PC-9 (cell line): ENCODE data around the gene BSX. TPM values are rescaled to one million over a fixed set of nuclear protein-coding genes. Genes with fewer than 3 reads are reported as not detected.

Experiments used
- BruUV-seq: library from RNA; stranded (reverse); fragments of 400-500 nt; replicated peaks from 2 replicates; lab custom pipeline; 2021; lab: Mats Ljungman, UMichigan
- CTCF ChIA-PET: fragments of 300-600 bp; sonication (Branson Sonifier 250); formaldehyde crosslinking; loops from one replicate; lab custom pipeline; 2022; ENCODE audit warnings: antibody characterized with exemption; lab: Charles Lee
- POLR2A ChIA-PET: fragments of 300-600 bp; sonication (Branson Sonifier 250); formaldehyde crosslinking; loops from one replicate; lab custom pipeline; 2022; ENCODE audit warnings: antibody characterized with exemption; ENCODE audit not compliant: unreplicated experiment; lab: Charles Lee
- DNase-seq, 2 experiments: peaks; one replicate each; pipeline versions ENCODE4 v3.0.0 to v3.0.0-alpha.2; 2015 to 2022; ENCODE audit warnings: mixed read lengths in 1 of 2
- H2AFZ ChIP-seq: fragments of 200-600 bp; sonication (generic); 2 replicates; pipeline ENCODE4 v1.8.1; 2017; ENCODE audit warnings: antibody characterized with exemption
- H3F3A ChIP-seq: fragments of 200-600 bp; sonication (generic); 2 replicates; pipeline ENCODE4 v1.8.1; 2017; ENCODE audit warnings: antibody characterized with exemption, mild to moderate bottlenecking, low read depth; ENCODE audit not compliant: insufficient read depth
- H3K27ac ChIP-seq: fragments of 200-600 bp; sonication (generic); 2 replicates; pipeline ENCODE4 v1.6.1; 2016; ENCODE audit warnings: mixed run types
- H3K27me3 ChIP-seq: fragments of 200-600 bp; sonication (generic); 2 replicates; pipeline ENCODE4 v1.6.1; 2016; ENCODE audit warnings: low read depth, mixed run types; ENCODE audit not compliant: insufficient read depth
- H3K36me3 ChIP-seq: fragments of 200-600 bp; sonication (generic); 2 replicates; pipeline ENCODE4 v1.6.1; 2016; ENCODE audit warnings: low read depth, mixed run types
- H3K4me1 ChIP-seq: fragments of 200-600 bp; sonication (generic); replicated peaks from 2 replicates; pipeline ENCODE4 v1.6.1; 2016; ENCODE audit warnings: mixed run types; ENCODE audit not compliant: insufficient read depth
- H3K4me2 ChIP-seq: fragments of 200-600 bp; sonication (generic); 2 replicates; pipeline ENCODE4 v1.6.1; 2017; ENCODE audit warnings: mixed run types
- H3K4me3 ChIP-seq: fragments of 200-600 bp; sonication (generic); 2 replicates; pipeline ENCODE4 v1.6.1; 2016; ENCODE audit warnings: mixed run types
- H3K79me2 ChIP-seq: fragments of 200-600 bp; sonication (generic); 2 replicates; pipeline ENCODE4 v1.6.1; 2017; ENCODE audit warnings: low read depth, mixed run types
- H3K9me2 ChIP-seq: fragments of 200-600 bp; sonication (generic); 2 replicates; pipeline ENCODE4 v1.8.1; 2017; ENCODE audit warnings: mild to moderate bottlenecking; ENCODE audit not compliant: insufficient read depth
- H3K9me3 ChIP-seq: fragments of 200-600 bp; sonication (generic); 2 replicates; pipeline ENCODE4 v1.8.1; 2016; ENCODE audit warnings: low read depth; ENCODE audit not compliant: insufficient read depth
- H4K20me1 ChIP-seq: fragments of 200-600 bp; sonication (generic); 2 replicates; pipeline ENCODE4 v1.8.1; 2017; ENCODE audit not compliant: insufficient read depth
- EZH2 ChIP-seq: fragments of 200-600 bp; sonication (generic); IDR thresholded peaks from 2 replicates; pipeline ENCODE4 v1.8.0; 2017; ENCODE audit warnings: antibody characterized with exemption, low read depth
- intact Hi-C: fragments of 100-400 bp; cut with micrococcal nuclease; formaldehyde crosslinking; loops from one replicate; pipeline ENCODE4 v1.10.0; 2022; ENCODE audit not compliant: unreplicated experiment
- total RNA-seq: library from RNA; stranded (reverse); gene quantifications from 2 replicates; pipeline ENCODE4 v1.2.3, GENCODE V29; 2021
- TF ChIP-seq, protein P1 (sequence below): fragments of 200-600 bp; sonication (generic); conservative IDR thresholded peaks from 2 replicates; pipeline ENCODE4 v1.6.1; 2017; ENCODE audit warnings: mixed run types, antibody characterized with exemption, mild to moderate bottlenecking, moderate library complexity

Gene BSX
- total RNA-seq, 1 experiment from 2014 or later: not detected

DNA sequence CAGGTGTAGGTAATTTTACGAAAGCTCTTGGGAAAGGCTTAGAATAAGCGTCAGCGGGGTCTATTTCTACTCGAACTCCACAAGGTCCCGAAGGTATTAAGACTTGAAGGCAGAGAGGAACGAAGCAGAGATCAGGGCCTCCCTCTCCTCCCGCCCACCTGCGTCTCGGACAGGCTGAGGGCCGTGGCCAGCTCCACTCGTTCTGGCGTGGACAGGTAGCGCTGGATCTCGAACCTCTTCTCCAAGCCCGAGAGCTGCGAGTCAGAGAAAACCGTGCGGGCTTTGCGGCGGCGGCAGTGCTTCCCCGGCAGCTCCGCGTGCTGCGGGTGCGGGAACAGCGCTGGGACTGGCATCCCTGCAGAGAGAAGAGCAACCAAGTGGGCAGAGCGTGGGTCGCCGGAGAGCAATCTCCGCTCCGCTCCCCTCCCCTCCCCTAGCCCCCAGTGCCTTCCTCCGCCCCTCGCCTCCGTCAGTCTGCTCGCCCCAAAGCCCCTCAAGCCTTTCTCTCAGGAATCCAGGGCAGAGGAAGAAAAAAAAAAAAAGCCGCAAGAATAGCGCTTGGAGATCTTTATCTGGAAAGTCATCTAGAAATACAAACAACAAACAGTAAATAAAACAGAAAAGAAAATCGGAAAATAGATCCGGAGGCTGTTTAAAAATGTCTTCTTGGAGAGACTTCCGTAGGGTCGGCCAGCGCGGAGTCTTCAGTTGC lies 2.4 kb downstream of the BSX start:
- Histone ChIP-seq H3K4me2 (no peak overlapping the region), H3K27me3 (peaks cover 94% of the 10 kb centered on the region), H3K9me2 (no peaks in the 10 kb centered on the region), H3K79me2 (no peaks in the 10 kb centered on the region), H3K27ac (no peak overlapping the region), H3K36me3 (no peaks in the 10 kb centered on the region), H4K20me1 (no peaks in the 10 kb centered on the region), H3K4me1 (no peaks in the 10 kb centered on the region), H3F3A (no peaks in the 10 kb centered on the region), H3K9me3 (no peaks in the 10 kb centered on the region), H2AFZ (no peak overlapping the region), H3K4me3 (no peak overlapping the region)
- DNase-seq: no peak
- TF ChIP-seq, protein P1, sequence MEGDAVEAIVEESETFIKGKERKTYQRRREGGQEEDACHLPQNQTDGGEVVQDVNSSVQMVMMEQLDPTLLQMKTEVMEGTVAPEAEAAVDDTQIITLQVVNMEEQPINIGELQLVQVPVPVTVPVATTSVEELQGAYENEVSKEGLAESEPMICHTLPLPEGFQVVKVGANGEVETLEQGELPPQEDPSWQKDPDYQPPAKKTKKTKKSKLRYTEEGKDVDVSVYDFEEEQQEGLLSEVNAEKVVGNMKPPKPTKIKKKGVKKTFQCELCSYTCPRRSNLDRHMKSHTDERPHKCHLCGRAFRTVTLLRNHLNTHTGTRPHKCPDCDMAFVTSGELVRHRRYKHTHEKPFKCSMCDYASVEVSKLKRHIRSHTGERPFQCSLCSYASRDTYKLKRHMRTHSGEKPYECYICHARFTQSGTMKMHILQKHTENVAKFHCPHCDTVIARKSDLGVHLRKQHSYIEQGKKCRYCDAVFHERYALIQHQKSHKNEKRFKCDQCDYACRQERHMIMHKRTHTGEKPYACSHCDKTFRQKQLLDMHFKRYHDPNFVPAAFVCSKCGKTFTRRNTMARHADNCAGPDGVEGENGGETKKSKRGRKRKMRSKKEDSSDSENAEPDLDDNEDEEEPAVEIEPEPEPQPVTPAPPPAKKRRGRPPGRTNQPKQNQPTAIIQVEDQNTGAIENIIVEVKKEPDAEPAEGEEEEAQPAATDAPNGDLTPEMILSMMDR: no peak
- TF ChIP-seq EZH2: no peak
- BruUV-seq: no TSS peak
- ChIA-PET CTCF (no interaction called here), POLR2A (no interaction called here)
- intact Hi-C loops: no loop called here

DNA sequence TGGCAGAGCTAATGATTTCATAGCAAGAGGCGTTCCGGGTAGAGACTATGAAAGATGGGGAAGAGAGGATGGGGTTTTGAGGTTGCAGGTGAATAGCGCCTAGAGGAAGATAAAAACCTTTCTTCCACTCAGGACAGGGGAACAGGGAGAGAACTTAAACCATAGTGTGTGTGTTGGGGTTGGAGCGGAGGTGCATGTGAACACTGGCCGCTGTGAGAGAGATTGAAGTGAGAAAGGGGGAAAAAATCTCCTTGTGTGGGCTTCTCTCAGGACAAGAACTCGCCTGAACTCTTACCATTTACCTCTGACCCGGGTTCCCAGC lies 3.4 kb downstream of the BSX start:
- no peak for DNase-seq
- H3K4me1 ChIP-seq: no peaks in the 10 kb centered on the region
- no peaks in the 10 kb centered on the region for H4K20me1 ChIP-seq
- no peaks in the 10 kb centered on the region for H3K79me2 ChIP-seq
- H3K4me2 ChIP-seq: no peak overlapping the region
- no peaks in the 10 kb centered on the region for H3K36me3 ChIP-seq
- ChIA-PET CTCF (no interaction called here), POLR2A (no interaction called here)
- H3K9me3 ChIP-seq: no peaks in the 10 kb centered on the region
- intact Hi-C loops: no loop called here
- no peak overlapping the region for H3K27ac ChIP-seq
- TF ChIP-seq, protein P1: no peak
- no peak for TF ChIP-seq EZH2
- BruUV-seq: no TSS peak
- no peak overlapping the region for H3K4me3 ChIP-seq
- H3F3A ChIP-seq: no peaks in the 10 kb centered on the region
- H2AFZ ChIP-seq: no peak overlapping the region
- H3K9me2 ChIP-seq: no peaks in the 10 kb centered on the region
- H3K27me3 ChIP-seq: peaks cover 94% of the 10 kb centered on the region

DNA sequence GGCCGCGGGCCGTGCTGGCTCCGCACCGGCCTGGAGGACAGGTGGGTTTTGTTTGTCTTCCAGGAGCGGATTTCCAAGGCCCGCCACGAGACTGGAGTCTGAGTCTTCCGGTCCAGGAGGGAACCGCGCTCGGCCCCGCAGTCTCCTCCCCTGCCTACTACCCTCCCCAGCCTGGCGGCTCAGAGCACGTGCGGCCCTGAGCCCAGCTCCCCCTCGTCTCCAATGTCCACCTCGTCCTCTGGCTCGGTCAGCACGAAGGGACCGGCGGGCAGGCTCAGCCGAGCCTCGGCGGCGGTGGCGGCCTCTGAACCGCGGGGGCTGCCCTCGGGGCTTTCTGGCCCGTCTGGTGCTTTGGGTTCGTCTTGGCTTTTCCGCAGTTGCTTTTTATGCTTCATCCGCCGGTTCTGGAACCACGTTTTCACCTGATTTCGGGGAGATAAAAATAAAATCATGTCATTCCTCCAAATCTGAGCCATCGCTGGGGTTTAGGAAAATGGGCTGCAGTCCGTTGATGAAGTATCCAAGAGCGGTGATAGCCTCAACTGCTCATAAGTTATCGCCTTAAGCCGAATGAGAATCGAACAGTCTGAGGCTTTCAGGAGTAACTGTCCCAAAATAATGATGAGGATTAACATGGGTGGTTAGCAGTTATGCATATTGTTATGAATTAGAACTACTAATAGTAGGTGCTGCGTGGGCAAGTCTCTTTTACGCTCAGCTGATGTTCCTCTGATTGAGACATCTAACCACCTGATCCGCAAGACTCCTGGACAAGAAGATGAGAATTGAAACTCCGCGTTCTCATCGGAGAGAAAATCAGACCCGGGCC lies 4.0 kb downstream of the BSX start:
- Histone ChIP-seq H3K4me2 (no peak overlapping the region), H3F3A (no peaks in the 10 kb centered on the region), H3K9me3 (no peaks in the 10 kb centered on the region), H3K27me3 (peaks cover 94% of the 10 kb centered on the region), H3K4me1 (no peaks in the 10 kb centered on the region), H3K79me2 (no peaks in the 10 kb centered on the region), H2AFZ (no peak overlapping the region), H3K27ac (no peak overlapping the region), H3K36me3 (no peaks in the 10 kb centered on the region), H3K4me3 (no peak overlapping the region), H3K9me2 (no peaks in the 10 kb centered on the region), H4K20me1 (no peaks in the 10 kb centered on the region)
- no peak for DNase-seq
- POLR2A ChIA-PET: interaction anchor here (0.7 kb wide), 1 partner anchor 381 kb away, joined by 3 read pairs; no protein-coding TSS in a partner anchor
- TF ChIP-seq EZH2: no peak
- TF ChIP-seq, protein P1: no peak
- no TSS peak for BruUV-seq
- CTCF ChIA-PET: no interaction called here
- intact Hi-C loops: no loop called here
